Amniotic stem cell (primary cell): Measurements from ENCODE around the gene IGLL1.

ENCODE experiments used
- DNase-seq: peaks from one replicate; lab custom pipeline; 2025; lab: John Stamatoyannopoulos, UW

The IGLL1 gene

GRCh38 chr22:23527971-23528740, 51.9 kb downstream of the IGLL1 start:
- no peak for DNase-seq

- DNase-seq = no peak
Observed at GRCh38 chr22:23526596-23527316, 53.3 kb downstream of the IGLL1 start.

GRCh38 chr22:23525510-23525909, 54.6 kb downstream of the IGLL1 start:
- DNase-seq = no peak

- DNase-seq = no peak
Observed at GRCh38 chr22:23524226-23524625, 55.9 kb downstream of the IGLL1 start.

- no peak for DNase-seq
Observed at GRCh38 chr22:23523713-23524112, 56.4 kb downstream of the IGLL1 start.
